K562 (cell line): ENCODE measurements around the gene PLPP6. TPM values are rescaled to one million over a fixed set of nuclear protein-coding genes. Genes with fewer than 3 reads are reported as not detected.

Experiments used
- ARID2 ChIP-seq: fragments of 450-650 bp; IDR thresholded peaks from 2 replicates; pipeline ENCODE4 v1.6.1; 2017; ENCODE audit warnings: antibody characterized with exemption, mild to moderate bottlenecking
- CBX1 ChIP-seq: sonication (generic); IDR thresholded peaks from 2 replicates; pipeline ENCODE4 v1.6.1; 2016; ENCODE audit warnings: antibody characterized with exemption, low read depth, mild to moderate bottlenecking
- DPF2 ChIP-seq: fragments of 450-650 bp; IDR thresholded peaks from 2 replicates; pipeline ENCODE4 v1.6.1; 2016
- ERF ChIP-seq: fragments of 450-650 bp; formaldehyde crosslinking; IDR thresholded peaks from 2 replicates; pipeline ENCODE4 v1.4.0; 2020; ENCODE audit warnings: mild to moderate bottlenecking, mixed read lengths
- FOXK1 ChIP-seq: sonication (generic); formaldehyde crosslinking; IDR thresholded peaks from 2 replicates; pipeline ENCODE4 v1.8.0; 2022; ENCODE audit warnings: missing genetic modification reagents, mild to moderate bottlenecking, borderline replicate concordance
- HMG20A ChIP-seq: fragments of 450-650 bp; formaldehyde crosslinking; conservative IDR thresholded peaks from 2 replicates; pipeline ENCODE4 v1.4.0; 2020; ENCODE audit warnings: mild to moderate bottlenecking, mixed read lengths
- JUND ChIP-seq, 2 experiments: IDR thresholded peaks; 2 replicates in 1 of 2; 3 replicates in 1 of 2; pipeline ENCODE4 v1.6.1; 2011; ENCODE audit warnings: borderline replicate concordance in 2 of 2, low read depth in 2 of 2, low read length in 2 of 2, improper control_type of control experiment in 1 of 2, missing biosample characterization in 1 of 2, missing genetic modification characterization in 1 of 2, missing genetic modification reagents in 1 of 2
- MEF2A ChIP-seq: IDR thresholded peaks from 2 replicates; pipeline ENCODE4 v1.6.1; 2011; ENCODE audit warnings: low read depth, mild to moderate bottlenecking, low read length, moderate library complexity; ENCODE audit not compliant: control insufficient read depth
- NRF1 ChIP-seq, 2 experiments: fragments of 450-650 bp; IDR thresholded peaks in 1 of 2; conservative IDR thresholded peaks in 1 of 2; 2 replicates each; pipeline ENCODE4 v1.6.1; 2014; ENCODE audit warnings: mild to moderate bottlenecking in 2 of 2
- RFX5 ChIP-seq: IDR thresholded peaks from 2 replicates; pipeline ENCODE4 v1.6.1; 2011; ENCODE audit warnings: low read depth, mild to moderate bottlenecking, improper control_type of control experiment, low read length
- SMARCA4 ChIP-seq: fragments of 450-650 bp; IDR thresholded peaks from 2 replicates; pipeline ENCODE4 v1.6.1; 2016
- SRSF3 ChIP-seq: fragments of 200-400 bp; formaldehyde crosslinking; IDR thresholded peaks from 2 replicates; pipeline ENCODE4 v1.6.1; 2016; ENCODE audit warnings: mild to moderate bottlenecking, low read length, moderate library complexity; ENCODE audit not compliant: insufficient read depth
- ZNF253 ChIP-seq: fragments of 250-450 bp; sonication (Bioruptor Pico); conservative IDR thresholded peaks from 2 replicates; pipeline ENCODE4 v1.6.1; 2021; ENCODE audit warnings: mild to moderate bottlenecking
- ZNF444 ChIP-seq: fragments of 250-450 bp; sonication (Bioruptor Pico); IDR thresholded peaks from 2 replicates; pipeline ENCODE4 v1.4.0; 2020; ENCODE audit warnings: mild to moderate bottlenecking, moderate library complexity
- polyA plus RNA-seq, 8 experiments: library from polyadenylated mRNA; depleted of rRNA in 4 of 8; stranded (reverse) in 5 of 8; unstranded in 3 of 8; fragments of >200 nt; fragmentation: Nextera tagmentation in 2 of 8; fragmentation: Illumina TruSeq in 1 of 8; extraction: Ambion mirVana in 2 of 8; extraction: Trizol in 1 of 8; gene quantifications; 2 replicates each; pipeline versions ENCODE4 v1.2.1 to v1.2.3, GENCODE V29; 2011 to 2014; ENCODE audit warnings: inconsistent platforms in 1 of 8, missing spikeins in 1 of 8
- total RNA-seq, 7 experiments: library from RNA; depleted of rRNA in 6 of 7; stranded (reverse); fragments of >200 nt in 6 of 7; fragmentation: Illumina TruSeq in 2 of 7; extraction: Trizol in 2 of 7; gene quantifications; 2 replicates each; pipeline versions ENCODE4 v1.2.1 to v1.2.3, GENCODE V29; 2011 to 2021; ENCODE audit warnings: low replicate concordance in 1 of 7
- TF ChIP-seq, protein P1 (sequence below): fragments of 250-450 bp; sonication (Bioruptor Pico); IDR thresholded peaks from 2 replicates; pipeline ENCODE4 v1.5.0; 2020; ENCODE audit warnings: mild to moderate bottlenecking
- TF ChIP-seq, protein P2 (sequence below): sonication (generic); formaldehyde crosslinking; IDR thresholded peaks from 2 replicates; pipeline ENCODE4 v1.8.1; 2023; ENCODE audit warnings: mild to moderate bottlenecking, missing genetic modification reagents
- TF ChIP-seq, protein P3 (sequence below): fragments of 150-350 bp; IDR thresholded peaks from 2 replicates; pipeline ENCODE4 v1.6.1; 2014; ENCODE audit warnings: low read depth, mild to moderate bottlenecking, low read length, borderline replicate concordance
- TF ChIP-seq, protein P4 (sequence below): IDR thresholded peaks from 2 replicates; pipeline ENCODE4 v1.6.1; 2012; ENCODE audit warnings: low read depth, low read length, improper control_type of control experiment, borderline replicate concordance

The PLPP6 gene
- total and polyA plus RNA-seq, 9 of the 15 experiments (the other 6 are each of a cell fraction or from before 2014, with no cell fraction given) = 1.9 to 8.9 (median 5.6) TPM

DNA sequence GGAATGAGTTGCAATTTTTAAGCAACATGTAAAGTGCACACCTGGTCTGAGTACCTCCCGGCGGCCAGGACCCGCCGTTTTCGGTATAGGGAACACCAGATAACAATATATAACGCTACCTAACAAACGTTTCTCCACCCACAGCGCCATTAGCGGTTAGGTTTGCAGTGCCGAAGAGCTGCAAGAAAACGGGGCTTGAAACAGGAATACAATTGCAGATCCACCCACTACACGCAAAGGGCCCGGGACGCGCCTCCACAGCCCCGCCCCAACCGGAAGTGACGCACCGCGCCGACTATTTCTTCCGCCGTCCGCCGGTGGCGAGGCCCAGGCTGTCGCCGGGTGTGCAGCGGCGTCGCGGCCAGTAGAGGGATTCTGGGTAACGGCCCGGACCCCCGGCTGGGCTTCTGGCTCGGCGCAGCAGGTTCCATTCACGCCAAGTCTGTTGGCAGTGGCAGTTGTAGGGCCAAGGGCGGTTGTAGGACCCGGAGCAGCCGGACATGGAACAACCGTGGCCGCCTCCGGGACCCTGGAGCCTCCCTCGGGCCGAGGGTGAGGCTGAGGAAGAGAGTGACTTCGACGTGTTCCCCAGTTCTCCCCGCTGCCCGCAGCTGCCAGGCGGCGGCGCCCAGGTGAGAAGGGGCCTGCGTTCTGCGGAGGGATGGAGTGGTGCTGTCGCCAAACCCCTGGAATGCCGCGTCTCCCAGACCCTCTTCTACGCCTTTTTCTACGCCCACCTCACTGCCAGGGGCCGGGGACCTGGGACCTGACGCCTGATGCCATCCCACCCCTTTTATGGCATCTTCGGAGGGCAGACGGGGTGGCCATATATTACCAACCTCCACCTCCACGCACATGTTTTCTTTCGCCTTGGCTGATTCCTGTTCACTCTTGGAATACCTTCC is 17.4 kb downstream of the PLPP6 start, which contains the start of gene CDC37L1 (continued):
- TF ChIP-seq, protein P1, sequence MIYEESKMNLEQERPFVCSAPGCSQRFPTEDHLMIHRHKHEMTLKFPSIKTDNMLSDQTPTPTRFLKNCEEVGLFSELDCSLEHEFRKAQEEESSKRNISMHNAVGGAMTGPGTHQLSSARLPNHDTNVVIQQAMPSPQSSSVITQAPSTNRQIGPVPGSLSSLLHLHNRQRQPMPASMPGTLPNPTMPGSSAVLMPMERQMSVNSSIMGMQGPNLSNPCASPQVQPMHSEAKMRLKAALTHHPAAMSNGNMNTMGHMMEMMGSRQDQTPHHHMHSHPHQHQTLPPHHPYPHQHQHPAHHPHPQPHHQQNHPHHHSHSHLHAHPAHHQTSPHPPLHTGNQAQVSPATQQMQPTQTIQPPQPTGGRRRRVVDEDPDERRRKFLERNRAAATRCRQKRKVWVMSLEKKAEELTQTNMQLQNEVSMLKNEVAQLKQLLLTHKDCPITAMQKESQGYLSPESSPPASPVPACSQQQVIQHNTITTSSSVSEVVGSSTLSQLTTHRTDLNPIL = no peak
- TF ChIP-seq ERF (CRISPR knock-in tag) (no peak), SRSF3 (no peak), DPF2 (peak; percentile 42; the same call in 1 of the 2 replicates), MEF2A (no peak), NRF1 (conservative IDR thresholded peaks at IDR 0.05 in 1 of 2, IDR thresholded peaks at IDR 0.05 in 1 of 2) (peak; percentile 59 to 66), ARID2 (no peak), SMARCA4 (0 out of 2 replicates have a peak, but pooled peaks have one; percentile 33), FOXK1 (CRISPR knock-in tag) (0 out of 2 replicates have a peak, but pooled peaks have one; percentile 69), ZNF253 (CRISPR knock-in tag) (no peak), HMG20A (CRISPR knock-in tag) (no peak), JUND (IDR thresholded peaks at IDR 0.05; ENCODE audit: borderline replicate concordance, low read depth, low read length) (peak; percentile 59; the same call in 1 of the 2 replicates), JUND (tag; IDR thresholded peaks at IDR 0.05; ENCODE audit: borderline replicate concordance, low read depth, low read length) (peak; percentile 41; the same call in 1 of the 3 replicates), ZNF444 (CRISPR knock-in tag) (no peak), RFX5 (no peak), CBX1 (peak; percentile 70; the same call in 1 of the 2 replicates)
- TF ChIP-seq, protein P2, sequence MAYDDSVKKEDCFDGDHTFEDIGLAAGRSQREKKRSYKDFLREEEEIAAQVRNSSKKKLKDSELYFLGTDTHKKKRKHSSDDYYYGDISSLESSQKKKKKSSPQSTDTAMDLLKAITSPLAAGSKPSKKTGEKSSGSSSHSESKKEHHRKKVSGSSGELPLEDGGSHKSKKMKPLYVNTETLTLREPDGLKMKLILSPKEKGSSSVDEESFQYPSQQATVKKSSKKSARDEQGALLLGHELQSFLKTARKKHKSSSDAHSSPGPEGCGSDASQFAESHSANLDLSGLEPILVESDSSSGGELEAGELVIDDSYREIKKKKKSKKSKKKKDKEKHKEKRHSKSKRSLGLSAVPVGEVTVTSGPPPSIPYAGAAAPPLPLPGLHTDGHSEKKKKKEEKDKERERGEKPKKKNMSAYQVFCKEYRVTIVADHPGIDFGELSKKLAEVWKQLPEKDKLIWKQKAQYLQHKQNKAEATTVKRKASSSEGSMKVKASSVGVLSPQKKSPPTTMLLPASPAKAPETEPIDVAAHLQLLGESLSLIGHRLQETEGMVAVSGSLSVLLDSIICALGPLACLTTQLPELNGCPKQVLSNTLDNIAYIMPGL (CRISPR knock-in tag) = 0 out of 2 replicates have a peak, but pooled peaks have one; percentile 53
- TF ChIP-seq, protein P3, sequence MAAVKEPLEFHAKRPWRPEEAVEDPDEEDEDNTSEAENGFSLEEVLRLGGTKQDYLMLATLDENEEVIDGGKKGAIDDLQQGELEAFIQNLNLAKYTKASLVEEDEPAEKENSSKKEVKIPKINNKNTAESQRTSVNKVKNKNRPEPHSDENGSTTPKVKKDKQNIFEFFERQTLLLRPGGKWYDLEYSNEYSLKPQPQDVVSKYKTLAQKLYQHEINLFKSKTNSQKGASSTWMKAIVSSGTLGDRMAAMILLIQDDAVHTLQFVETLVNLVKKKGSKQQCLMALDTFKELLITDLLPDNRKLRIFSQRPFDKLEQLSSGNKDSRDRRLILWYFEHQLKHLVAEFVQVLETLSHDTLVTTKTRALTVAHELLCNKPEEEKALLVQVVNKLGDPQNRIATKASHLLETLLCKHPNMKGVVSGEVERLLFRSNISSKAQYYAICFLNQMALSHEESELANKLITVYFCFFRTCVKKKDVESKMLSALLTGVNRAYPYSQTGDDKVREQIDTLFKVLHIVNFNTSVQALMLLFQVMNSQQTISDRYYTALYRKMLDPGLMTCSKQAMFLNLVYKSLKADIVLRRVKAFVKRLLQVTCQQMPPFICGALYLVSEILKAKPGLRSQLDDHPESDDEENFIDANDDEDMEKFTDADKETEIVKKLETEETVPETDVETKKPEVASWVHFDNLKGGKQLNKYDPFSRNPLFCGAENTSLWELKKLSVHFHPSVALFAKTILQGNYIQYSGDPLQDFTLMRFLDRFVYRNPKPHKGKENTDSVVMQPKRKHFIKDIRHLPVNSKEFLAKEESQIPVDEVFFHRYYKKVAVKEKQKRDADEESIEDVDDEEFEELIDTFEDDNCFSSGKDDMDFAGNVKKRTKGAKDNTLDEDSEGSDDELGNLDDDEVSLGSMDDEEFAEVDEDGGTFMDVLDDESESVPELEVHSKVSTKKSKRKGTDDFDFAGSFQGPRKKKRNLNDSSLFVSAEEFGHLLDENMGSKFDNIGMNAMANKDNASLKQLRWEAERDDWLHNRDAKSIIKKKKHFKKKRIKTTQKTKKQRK = no peak
- TF ChIP-seq, protein P4, sequence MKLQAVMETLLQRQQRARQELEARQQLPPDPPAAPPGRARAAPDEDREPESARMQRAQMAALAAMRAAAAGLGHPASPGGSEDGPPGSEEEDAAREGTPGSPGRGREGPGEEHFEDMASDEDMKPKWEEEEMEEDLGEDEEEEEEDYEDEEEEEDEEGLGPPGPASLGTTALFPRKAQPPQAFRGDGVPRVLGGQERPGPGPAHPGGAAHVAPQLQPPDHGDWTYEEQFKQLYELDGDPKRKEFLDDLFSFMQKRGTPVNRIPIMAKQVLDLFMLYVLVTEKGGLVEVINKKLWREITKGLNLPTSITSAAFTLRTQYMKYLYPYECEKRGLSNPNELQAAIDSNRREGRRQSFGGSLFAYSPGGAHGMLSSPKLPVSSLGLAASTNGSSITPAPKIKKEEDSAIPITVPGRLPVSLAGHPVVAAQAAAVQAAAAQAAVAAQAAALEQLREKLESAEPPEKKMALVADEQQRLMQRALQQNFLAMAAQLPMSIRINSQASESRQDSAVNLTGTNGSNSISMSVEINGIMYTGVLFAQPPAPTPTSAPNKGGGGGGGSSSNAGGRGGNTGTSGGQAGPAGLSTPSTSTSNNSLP = no peak
